Astrocyte (in vitro differentiated cells and primary cell): ENCODE data around the gene UTS2B. TPM values are rescaled to one million over a fixed set of nuclear protein-coding genes. Genes with fewer than 3 reads are reported as not detected.

Experiments
- DNase-seq: peaks from one replicate; pipeline ENCODE4 v3.0.0-alpha.2; 2010; ENCODE audit warnings: low read depth
- FAIRE-seq: peaks from 2 replicates; lab custom pipeline; 2011; peaks lifted over from hg19 to GRCh38; lab: Jason Lieb, UNC
- H2AFZ ChIP-seq: 2 replicates; pipeline ENCODE4 v1.6.0; 2012; ENCODE audit warnings: low read depth, low read length, inconsistent platforms
- H3K27ac ChIP-seq: 2 replicates; pipeline ENCODE4 v1.5.1; 2011; ENCODE audit warnings: low read depth, low read length, inconsistent platforms
- H3K27me3 ChIP-seq: 2 replicates; pipeline ENCODE4 v1.6.0; 2011; ENCODE audit warnings: low read length, inconsistent platforms; ENCODE audit not compliant: insufficient read depth
- H3K36me3 ChIP-seq: 2 replicates; pipeline ENCODE4 v1.5.1; 2011; ENCODE audit warnings: low read length, inconsistent platforms; ENCODE audit not compliant: insufficient read depth
- H3K4me1 ChIP-seq: 2 replicates; pipeline ENCODE4 v1.5.1; 2011; ENCODE audit warnings: low read length, inconsistent platforms; ENCODE audit not compliant: insufficient read depth
- H3K4me2 ChIP-seq: 2 replicates; pipeline ENCODE4 v1.6.0; 2012; ENCODE audit warnings: low read length, inconsistent platforms
- H3K4me3 ChIP-seq: 2 replicates; pipeline ENCODE4 v1.5.1; 2011; ENCODE audit warnings: low read depth, mild to moderate bottlenecking, low read length, inconsistent platforms; ENCODE audit not compliant: insufficient read depth
- H3K79me2 ChIP-seq: 2 replicates; pipeline ENCODE4 v1.6.0; 2012; ENCODE audit warnings: mild to moderate bottlenecking, low read length, inconsistent platforms; ENCODE audit not compliant: insufficient read depth
- H3K9ac ChIP-seq: 2 replicates; pipeline ENCODE4 v1.6.0; 2012; ENCODE audit warnings: mild to moderate bottlenecking, low read length, inconsistent platforms
- H3K9me3 ChIP-seq: 2 replicates; pipeline ENCODE4 v1.5.1; 2012; ENCODE audit warnings: low read depth, mild to moderate bottlenecking, low read length, inconsistent platforms; ENCODE audit not compliant: insufficient read depth
- H4K20me1 ChIP-seq: 2 replicates; pipeline ENCODE4 v1.6.0; 2012; ENCODE audit warnings: low read length, inconsistent platforms; ENCODE audit not compliant: insufficient read depth
- H3K27ac Mint-ChIP-seq: one replicate; pipeline ENCODE4 v1.8.0; 2021; ENCODE audit warnings: mild to moderate bottlenecking, mixed read lengths; ENCODE audit not compliant: unreplicated experiment
- H3K27me3 Mint-ChIP-seq: one replicate; pipeline ENCODE4 v1.8.0; 2021; ENCODE audit warnings: low read depth, mixed read lengths; ENCODE audit not compliant: unreplicated experiment
- H3K36me3 Mint-ChIP-seq: one replicate; pipeline ENCODE4 v1.8.0; 2021; ENCODE audit warnings: low read depth, mixed read lengths; ENCODE audit not compliant: unreplicated experiment
- H3K4me1 Mint-ChIP-seq: one replicate; pipeline ENCODE4 v1.8.0; 2021; ENCODE audit warnings: low read depth, mixed read lengths; ENCODE audit not compliant: unreplicated experiment
- H3K4me3 Mint-ChIP-seq: one replicate; pipeline ENCODE4 v1.8.0; 2021; ENCODE audit warnings: mild to moderate bottlenecking, moderate library complexity, mixed read lengths; ENCODE audit not compliant: unreplicated experiment
- H3K9me3 Mint-ChIP-seq: one replicate; pipeline ENCODE4 v1.8.0; 2021; ENCODE audit warnings: mild to moderate bottlenecking, mixed read lengths; ENCODE audit not compliant: unreplicated experiment
- CTCF ChIP-seq: IDR thresholded peaks from 2 replicates; pipeline ENCODE4 v1.5.1; 2011; ENCODE audit warnings: low read depth, mild to moderate bottlenecking, inconsistent platforms, low read length, moderate library complexity; ENCODE audit not compliant: insufficient read depth
- EZH2 ChIP-seq: IDR thresholded peaks from 2 replicates; pipeline ENCODE4 v1.6.1; 2012; ENCODE audit warnings: mild to moderate bottlenecking, low read length, inconsistent platforms; ENCODE audit not compliant: insufficient read depth
- total RNA-seq: library from RNA; stranded (reverse); gene quantifications from 2 replicates; pipeline ENCODE4 v1.2.1, GENCODE V29; 2021

UTS2B gene
- total RNA-seq, 1 donor from 2014 or later, result 0.75 TPM

DNA sequence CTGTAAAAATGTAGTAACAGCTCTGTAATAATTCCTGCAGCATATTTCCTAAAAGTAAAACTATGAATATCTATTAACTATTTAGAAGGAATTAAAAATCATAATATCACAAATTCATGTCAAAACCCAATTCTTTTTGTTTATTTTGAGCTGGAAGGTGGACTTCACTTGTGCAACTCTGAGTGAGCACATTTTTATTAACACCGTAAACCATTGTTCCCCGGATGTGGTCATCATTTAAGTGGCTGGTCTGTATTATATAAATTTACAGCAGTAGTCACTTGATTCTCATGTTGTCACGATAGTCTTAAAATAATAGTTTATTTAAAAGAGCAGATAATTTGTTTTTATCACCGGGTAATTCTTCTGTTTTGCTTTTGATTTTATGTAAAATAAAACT lies 43.0 kb upstream of the UTS2B start:
- Mint-ChIP-seq H3K9me3 (no peaks in the 10 kb centered on the region), H3K4me3 (no peak overlapping the region), H3K36me3 (peaks cover 16% of the 10 kb centered on the region), H3K4me1 (peaks cover 22% of the 10 kb centered on the region), H3K27me3 (no peaks in the 10 kb centered on the region), H3K27ac (no peak overlapping the region)
- Histone ChIP-seq H2AFZ (no peak overlapping the region), H3K9me3 (no peaks in the 10 kb centered on the region), H3K4me2 (no peak overlapping the region), H3K4me1 (peaks cover 15% of the 10 kb centered on the region), H3K27me3 (no peaks in the 10 kb centered on the region), H3K4me3 (no peak overlapping the region), H4K20me1 (no peaks in the 10 kb centered on the region), H3K79me2 (peaks cover 15% of the 10 kb centered on the region), H3K27ac (no peak overlapping the region), H3K9ac (no peak overlapping the region), H3K36me3 (peaks cover 22% of the 10 kb centered on the region)
- TF ChIP-seq CTCF, result no peak
- TF ChIP-seq EZH2, result no peak
- no peak for FAIRE-seq
- no peak for DNase-seq

DNA sequence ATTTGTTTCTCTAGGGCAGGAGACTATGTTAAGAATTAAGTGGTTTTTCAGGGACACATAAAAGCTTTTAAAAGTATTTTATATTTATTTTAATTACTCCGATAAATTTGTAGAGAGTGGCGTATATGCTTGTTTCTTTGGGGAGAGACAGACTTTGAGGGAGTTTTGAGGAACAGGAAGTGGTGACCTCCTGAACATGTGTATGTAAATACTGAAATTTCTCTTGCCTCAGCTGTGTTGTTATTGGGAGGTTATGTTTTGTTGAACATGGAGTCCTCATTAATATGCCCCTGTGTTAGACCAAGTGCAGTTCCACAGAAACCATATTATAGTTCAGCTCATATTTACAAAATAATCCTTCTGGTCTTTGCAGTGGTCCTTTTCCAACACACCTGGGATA lies 41.8 kb upstream of the UTS2B start:
- DNase-seq (no peak), FAIRE-seq (no peak)
- no peak overlapping the region for H3K4me3 ChIP-seq
- no peaks in the 10 kb centered on the region for H3K9me3 ChIP-seq
- no peak overlapping the region for H2AFZ ChIP-seq
- no peak for TF ChIP-seq EZH2
- no peak for TF ChIP-seq CTCF
- no peak overlapping the region for H3K27ac Mint-ChIP-seq
- H3K4me1 ChIP-seq, result peaks cover 8% of the 10 kb centered on the region
- H3K9me3 Mint-ChIP-seq, result no peaks in the 10 kb centered on the region
- no peak overlapping the region for H3K27ac ChIP-seq
- H3K9ac ChIP-seq, result no peak overlapping the region
- H3K36me3 ChIP-seq, result peaks cover 22% of the 10 kb centered on the region
- peaks cover 18% of the 10 kb centered on the region for H3K36me3 Mint-ChIP-seq
- no peaks in the 10 kb centered on the region for H3K27me3 ChIP-seq
- no peaks in the 10 kb centered on the region for H4K20me1 ChIP-seq
- H3K79me2 ChIP-seq, result peaks cover 15% of the 10 kb centered on the region
- no peaks in the 10 kb centered on the region for H3K27me3 Mint-ChIP-seq
- H3K4me2 ChIP-seq, result no peak overlapping the region
- peaks cover 12% of the 10 kb centered on the region for H3K4me1 Mint-ChIP-seq
- H3K4me3 Mint-ChIP-seq, result no peak overlapping the region

DNA sequence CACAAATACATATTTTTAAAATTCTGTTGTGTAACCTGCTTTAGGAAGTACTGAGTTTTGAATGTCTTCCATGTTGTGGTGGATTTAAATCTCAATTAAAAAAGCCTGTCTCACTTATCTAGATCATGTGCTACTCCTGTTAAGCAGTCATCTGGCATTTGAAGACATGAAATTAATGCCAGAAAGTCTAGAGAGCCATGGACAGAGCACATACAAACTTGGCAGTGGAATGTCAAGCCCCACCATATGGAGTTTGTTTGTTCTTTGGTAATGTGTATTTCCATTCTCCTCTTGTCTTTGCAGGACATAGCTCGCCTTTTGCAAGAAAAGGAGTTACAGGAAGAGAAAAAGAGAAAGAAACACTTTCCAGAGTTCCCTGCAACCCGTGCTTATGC lies 39.3 kb upstream of the UTS2B start:
- no peak for TF ChIP-seq EZH2
- no peak for TF ChIP-seq CTCF
- Histone ChIP-seq H3K36me3 (peaks cover 17% of the 10 kb centered on the region), H3K4me3 (no peak overlapping the region), H3K4me1 (no peaks in the 10 kb centered on the region), H3K27ac (no peak overlapping the region), H3K4me2 (no peak overlapping the region), H3K9me3 (no peaks in the 10 kb centered on the region), H3K9ac (no peak overlapping the region), H4K20me1 (no peaks in the 10 kb centered on the region), H2AFZ (no peak overlapping the region), H3K79me2 (peaks cover 25% of the 10 kb centered on the region), H3K27me3 (no peaks in the 10 kb centered on the region)
- Mint-ChIP-seq H3K36me3 (peaks cover 16% of the 10 kb centered on the region), H3K27me3 (no peaks in the 10 kb centered on the region), H3K4me1 (peaks cover 6% of the 10 kb centered on the region), H3K27ac (no peak overlapping the region), H3K4me3 (no peak overlapping the region), H3K9me3 (no peaks in the 10 kb centered on the region)
- DNase-seq (no peak), FAIRE-seq (no peak)
